Ectodermal cell (in vitro differentiated cells): ENCODE data around the gene ACTMAP.
A peak's percentile ranks its signal among the peaks of the same experiment; 100 is the strongest.

Source experiments
- H3K27ac ChIP-seq: 2 replicates; pipeline ENCODE4 v1.7.0; 2013; ENCODE audit warnings: mild to moderate bottlenecking, low read depth, low read length; ENCODE audit not compliant: insufficient read depth, poor library complexity, severe bottlenecking
- H3K27me3 ChIP-seq: 2 replicates; pipeline ENCODE4 v1.7.0; 2013; ENCODE audit warnings: mild to moderate bottlenecking, low read length; ENCODE audit not compliant: insufficient read depth, control insufficient read depth, poor library complexity, severe bottlenecking
- H3K36me3 ChIP-seq: one replicate; pipeline ENCODE4 v1.7.0; 2013; ENCODE audit warnings: low read length; ENCODE audit not compliant: control insufficient read depth, insufficient read depth
- H3K4me1 ChIP-seq: one replicate; pipeline ENCODE4 v1.7.0; 2013; ENCODE audit warnings: low read length; ENCODE audit not compliant: control insufficient read depth, insufficient read depth
- H3K4me3 ChIP-seq: 2 replicates; pipeline ENCODE4 v1.7.0; 2013; ENCODE audit warnings: low read depth, low read length, control low read depth; ENCODE audit not compliant: insufficient read depth
- H3K9me3 ChIP-seq: 2 replicates; pipeline ENCODE4 v1.7.0; 2013; ENCODE audit warnings: mild to moderate bottlenecking, low read length, moderate library complexity; ENCODE audit not compliant: control insufficient read depth
- WGBS, 2 experiments: methylation state at CpG; one replicate each; pipeline ENCODE4 v1.1.7; 2013; ENCODE audit warnings: missing lambda C conversion rate in 2 of 2; 5-methylcytosine and 5-hydroxymethylcytosine counted together

Gene ACTMAP

GRCh38 chr19:40719414-40719894 is 30.8 kb downstream of the ACTMAP start:
- 87 to 89% methylated on average over 7 of the region's 7 CpGs for WGBS, 2 experiments
- H3K27ac ChIP-seq, result no peak overlapping the region
- H3K36me3 ChIP-seq, result no peaks in the 10 kb centered on the region
- H3K4me3 ChIP-seq, result no peak overlapping the region
- peaks cover 9% of the 10 kb centered on the region for H3K4me1 ChIP-seq
- no peaks in the 10 kb centered on the region for H3K9me3 ChIP-seq
- no peaks in the 10 kb centered on the region for H3K27me3 ChIP-seq

- Histone ChIP-seq H3K27ac (no peak overlapping the region), H3K4me3 (peak overlapping the region; percentile 93), H3K9me3 (no peaks in the 10 kb centered on the region), H3K4me1 (peaks cover 13% of the 10 kb centered on the region), H3K36me3 (no peaks in the 10 kb centered on the region), H3K27me3 (no peaks in the 10 kb centered on the region)
- WGBS, 2 experiments, result 15% methylated on average over 16 of the region's 16 CpGs
Measured at GRCh38 chr19:40718774-40719391, 31.4 kb downstream of the ACTMAP start.

GRCh38 chr19:40717880-40718773 is 32.1 kb downstream of the ACTMAP start:
- Histone ChIP-seq H3K36me3 (no peaks in the 10 kb centered on the region), H3K27me3 (no peaks in the 10 kb centered on the region), H3K4me3 (peak overlapping the region; percentile 93), H3K27ac (no peak overlapping the region), H3K4me1 (peaks cover 13% of the 10 kb centered on the region), H3K9me3 (no peaks in the 10 kb centered on the region)
- WGBS, 2 experiments, result 23% methylated on average over 20 of the region's 20 CpGs

GRCh38 chr19:40717325-40717879 is 32.9 kb downstream of the ACTMAP start:
- H3K27me3 ChIP-seq, result no peaks in the 10 kb centered on the region
- WGBS, 2 experiments, result 2% methylated on average over 20 of the region's 20 CpGs
- peaks cover 6% of the 10 kb centered on the region for H3K36me3 ChIP-seq
- no peaks in the 10 kb centered on the region for H3K9me3 ChIP-seq
- H3K27ac ChIP-seq, result peak overlapping the region; percentile 38
- H3K4me3 ChIP-seq, result peak overlapping the region; percentile 93
- peaks cover 13% of the 10 kb centered on the region for H3K4me1 ChIP-seq

- Histone ChIP-seq H3K4me1 (peaks cover 13% of the 10 kb centered on the region), H3K27me3 (no peaks in the 10 kb centered on the region), H3K4me3 (peak within 1 kb of the TSS; percentile 93), H3K27ac (peak within 1 kb of the TSS; percentile 77), H3K36me3 (peaks cover 7% of the 10 kb centered on the region), H3K9me3 (no peaks in the 10 kb centered on the region)
- WGBS, 2 experiments, result 0 to 1% methylated on average over 76 of the region's 76 CpGs
Measured at GRCh38 chr19:40716482-40717324, 33.6 kb downstream of the ACTMAP start, which contains the start of the genes COQ8B and ITPKC. COQ8B (minus strand) TSS chr19:40716886; CDS start chr19:40714632, 2,254 bp downstream. ITPKC (plus strand) TSS chr19:40717112; CDS start chr19:40717136, 24 bp downstream.

- Histone ChIP-seq H3K36me3 (peaks cover 7% of the 10 kb centered on the region), H3K4me1 (peaks cover 13% of the 10 kb centered on the region), H3K27ac (peak overlapping the region; percentile 77), H3K9me3 (no peaks in the 10 kb centered on the region), H3K4me3 (peak overlapping the region; percentile 93), H3K27me3 (no peaks in the 10 kb centered on the region)
- 6 to 8% methylated on average over 8 of the region's 8 CpGs for WGBS, 2 experiments
Measured at GRCh38 chr19:40716031-40716481, 34.2 kb downstream of the ACTMAP start.

- Histone ChIP-seq H3K27me3 (no peaks in the 10 kb centered on the region), H3K36me3 (peaks cover 7% of the 10 kb centered on the region), H3K27ac (peak overlapping the region; percentile 52), H3K9me3 (no peaks in the 10 kb centered on the region), H3K4me1 (peaks cover 13% of the 10 kb centered on the region), H3K4me3 (peak overlapping the region; percentile 93)
- 6 to 8% methylated on average over 31 of the region's 31 CpGs for WGBS, 2 experiments
Measured at GRCh38 chr19:40714441-40715299, 35.6 kb downstream of the ACTMAP start.

- Histone ChIP-seq H3K4me1 (peaks cover 13% of the 10 kb centered on the region), H3K4me3 (peak overlapping the region; percentile 93), H3K9me3 (no peaks in the 10 kb centered on the region), H3K36me3 (peaks cover 9% of the 10 kb centered on the region), H3K27ac (no peak overlapping the region), H3K27me3 (no peaks in the 10 kb centered on the region)
- WGBS, 2 experiments, result 93 to 98% methylated on average over 10 to 11 of the region's 11 CpGs
Measured at GRCh38 chr19:40713939-40714338, 36.3 kb downstream of the ACTMAP start.

GRCh38 chr19:40709817-40710216 is 40.5 kb downstream of the ACTMAP start:
- Histone ChIP-seq H3K36me3 (peaks cover 27% of the 10 kb centered on the region), H3K27ac (no peak overlapping the region), H3K4me1 (peaks cover 5% of the 10 kb centered on the region), H3K9me3 (no peaks in the 10 kb centered on the region), H3K4me3 (no peak overlapping the region), H3K27me3 (no peaks in the 10 kb centered on the region)
- WGBS, 2 experiments, result 92 to 93% methylated on average over 5 of the region's 5 CpGs
